Peyer's patch (tissue), 4 donors: ENCODE data around the gene SMKR1.

ENCODE experiments used
- POLR2A ChIP-seq, 2 donors: fragments of 450-650 bp; IDR thresholded peaks; one replicate each; pipeline ENCODE4 v1.5.1; 2017; ENCODE audit warnings: antibody characterized with exemption in 2 of 2, mild to moderate bottlenecking in 2 of 2, moderate library complexity in 2 of 2
- TF ChIP-seq, protein P1 (sequence below), 6 experiments: fragments of 450-650 bp in 4 of 6; fragments of 200-600 bp in 2 of 6; sonication (generic) in 1 of 6; IDR thresholded peaks; one replicate each; pipeline ENCODE4 v1.5.1; 2017 to 2019; ENCODE audit warnings: antibody characterized with exemption in 6 of 6, mild to moderate bottlenecking in 3 of 6, moderate library complexity in 1 of 6

- TF ChIP-seq, protein P1, sequence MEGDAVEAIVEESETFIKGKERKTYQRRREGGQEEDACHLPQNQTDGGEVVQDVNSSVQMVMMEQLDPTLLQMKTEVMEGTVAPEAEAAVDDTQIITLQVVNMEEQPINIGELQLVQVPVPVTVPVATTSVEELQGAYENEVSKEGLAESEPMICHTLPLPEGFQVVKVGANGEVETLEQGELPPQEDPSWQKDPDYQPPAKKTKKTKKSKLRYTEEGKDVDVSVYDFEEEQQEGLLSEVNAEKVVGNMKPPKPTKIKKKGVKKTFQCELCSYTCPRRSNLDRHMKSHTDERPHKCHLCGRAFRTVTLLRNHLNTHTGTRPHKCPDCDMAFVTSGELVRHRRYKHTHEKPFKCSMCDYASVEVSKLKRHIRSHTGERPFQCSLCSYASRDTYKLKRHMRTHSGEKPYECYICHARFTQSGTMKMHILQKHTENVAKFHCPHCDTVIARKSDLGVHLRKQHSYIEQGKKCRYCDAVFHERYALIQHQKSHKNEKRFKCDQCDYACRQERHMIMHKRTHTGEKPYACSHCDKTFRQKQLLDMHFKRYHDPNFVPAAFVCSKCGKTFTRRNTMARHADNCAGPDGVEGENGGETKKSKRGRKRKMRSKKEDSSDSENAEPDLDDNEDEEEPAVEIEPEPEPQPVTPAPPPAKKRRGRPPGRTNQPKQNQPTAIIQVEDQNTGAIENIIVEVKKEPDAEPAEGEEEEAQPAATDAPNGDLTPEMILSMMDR (IDR thresholded peaks at IDR 0.05), result no peak
- no peak for TF ChIP-seq POLR2A (IDR thresholded peaks at IDR 0.05)
Measured at GRCh38 chr7:129461809-129462208, 40.5 kb upstream of the SMKR1 start.
